Measurements from ENCODE around the gene OR1J4.

GRCh38 chr9:122561446-122561845 is 42.5 kb downstream of the OR1J4 start:
- no peak for TF ChIP-seq CTCF (IDR thresholded peaks at IDR 0.05)
- no peak for TF ChIP-seq POLR2A (IDR thresholded peaks at IDR 0.05)
